Measurements from ENCODE around the gene NXPH1. TPM values are rescaled to one million over a fixed set of nuclear protein-coding genes. Genes with fewer than 3 reads are reported as not detected.
A peak's percentile ranks its signal among the peaks of the same experiment; 100 is the strongest.

The NXPH1 gene
- total RNA-seq, 1 donor from 2014 or later: not detected

- Mint-ChIP-seq H3K36me3 (no peaks in the 10 kb centered on the region), H3K4me1 (no peaks in the 10 kb centered on the region), H3K27ac (no peak overlapping the region), H3K9me3 (no peaks in the 10 kb centered on the region), H3K27me3 (ENCODE audit: insufficient read depth, low read depth) (peaks cover 2% of the 10 kb centered on the region), H3K4me3 (no peak overlapping the region)
- no peaks in the 10 kb centered on the region for H3K4me1 ChIP-seq
- H3K4me3 ChIP-seq: no peak overlapping the region
- no peaks in the 10 kb centered on the region for H3F3A ChIP-seq (ENCODE audit: low read depth)
- no peak for TF ChIP-seq EZH2phosphoT487 (IDR thresholded peaks at IDR 0.05)
- no peak for TF ChIP-seq EZH2 (IDR thresholded peaks at IDR 0.05)
- no peak for TF ChIP-seq CTCF (IDR thresholded peaks at IDR 0.05)
- no peaks in the 10 kb centered on the region for H3K9me3 ChIP-seq (ENCODE audit: low read depth)
- H3K9ac ChIP-seq: no peak overlapping the region
- H3K79me2 ChIP-seq (ENCODE audit: low read depth): no peaks in the 10 kb centered on the region
- no peak overlapping the region for H3K4me2 ChIP-seq
- DNase-seq (ENCODE audit: low spot score): no peak
- no peak overlapping the region for H2AFZ ChIP-seq (replicated peaks)
- H4K20me1 ChIP-seq (ENCODE audit: low read depth): no peaks in the 10 kb centered on the region
- no peaks in the 10 kb centered on the region for H3K36me3 ChIP-seq
- no peak overlapping the region for H3K27ac ChIP-seq
- peaks cover 24% of the 10 kb centered on the region for H3K27me3 ChIP-seq
Observed at GRCh38 chr7:8425223-8425622, 8.2 kb upstream of the NXPH1 start.

- Histone ChIP-seq H3K27me3 (peaks cover 78% of the 10 kb centered on the region), H3K4me2 (no peak overlapping the region), H3K79me2 (ENCODE audit: low read depth) (no peaks in the 10 kb centered on the region), H3K4me3 (no peak overlapping the region), H3K9ac (no peak overlapping the region), H3F3A (ENCODE audit: low read depth) (peaks cover 11% of the 10 kb centered on the region), H4K20me1 (ENCODE audit: low read depth) (peaks cover 30% of the 10 kb centered on the region), H3K9me3 (ENCODE audit: low read depth) (no peaks in the 10 kb centered on the region), H3K27ac (no peak overlapping the region), H3K36me3 (no peaks in the 10 kb centered on the region), H2AFZ (replicated peaks) (no peak overlapping the region), H3K4me1 (peaks cover 22% of the 10 kb centered on the region)
- no peak overlapping the region for H3K4me3 Mint-ChIP-seq
- H3K27me3 Mint-ChIP-seq (ENCODE audit: insufficient read depth, low read depth): peaks cover 40% of the 10 kb centered on the region
- no peaks in the 10 kb centered on the region for H3K36me3 Mint-ChIP-seq
- H3K27ac Mint-ChIP-seq: no peak overlapping the region
- TF ChIP-seq CTCF (IDR thresholded peaks at IDR 0.05) (no peak), EZH2phosphoT487 (IDR thresholded peaks at IDR 0.05) (no peak)
- peaks cover 19% of the 10 kb centered on the region for H3K4me1 Mint-ChIP-seq
- H3K9me3 Mint-ChIP-seq: peaks cover 2% of the 10 kb centered on the region
- DNase-seq (ENCODE audit: low spot score): no peak
Observed at GRCh38 chr7:8430643-8431042, 2.8 kb upstream of the NXPH1 start.

- H3K9ac ChIP-seq: no peak overlapping the region
- peak overlapping the region; percentile 89 for H3K4me2 ChIP-seq
- H3K4me3 ChIP-seq: peak overlapping the region; percentile 41
Observed at GRCh38 chr7:8434290-8435002, 1.0 kb downstream of the NXPH1 start.

More at GRCh38 chr7:8434290-8435002, 1.0 kb downstream of the NXPH1 start:
- peaks cover 7% of the 10 kb centered on the region for H3K9me3 Mint-ChIP-seq
- peaks cover 94% of the 10 kb centered on the region for H3K27me3 ChIP-seq
- peak; percentile 51 for DNase-seq (ENCODE audit: low spot score)
- H3K9me3 ChIP-seq (ENCODE audit: low read depth): no peaks in the 10 kb centered on the region
- TF ChIP-seq EZH2phosphoT487 (IDR thresholded peaks at IDR 0.05) (no peak), CTCF (IDR thresholded peaks at IDR 0.05) (no peak), EZH2 (IDR thresholded peaks at IDR 0.05) (no peak)
- peaks cover 61% of the 10 kb centered on the region for H4K20me1 ChIP-seq (ENCODE audit: low read depth)
- no peaks in the 10 kb centered on the region for H3K36me3 Mint-ChIP-seq
- peaks cover 73% of the 10 kb centered on the region for H3K27me3 Mint-ChIP-seq (ENCODE audit: insufficient read depth, low read depth)
- no peaks in the 10 kb centered on the region for H3K79me2 ChIP-seq (ENCODE audit: low read depth)
- peaks cover 11% of the 10 kb centered on the region for H3F3A ChIP-seq (ENCODE audit: low read depth)
- no peak overlapping the region for H3K27ac ChIP-seq
- peaks cover 22% of the 10 kb centered on the region for H3K4me1 Mint-ChIP-seq
- H3K4me1 ChIP-seq: peaks cover 26% of the 10 kb centered on the region
- H3K27ac Mint-ChIP-seq: no peak overlapping the region
- peak overlapping the region; percentile 1 for H2AFZ ChIP-seq (replicated peaks)
- H3K4me3 Mint-ChIP-seq: peak overlapping the region; percentile 79
- no peaks in the 10 kb centered on the region for H3K36me3 ChIP-seq
